ENCODE data around the gene RLBP1.

Gene RLBP1

GRCh38 chr15:89178307-89178977 lies 42.9 kb downstream of the RLBP1 start:
- no peak for DNase-seq (ENCODE audit: low spot score)

DNA sequence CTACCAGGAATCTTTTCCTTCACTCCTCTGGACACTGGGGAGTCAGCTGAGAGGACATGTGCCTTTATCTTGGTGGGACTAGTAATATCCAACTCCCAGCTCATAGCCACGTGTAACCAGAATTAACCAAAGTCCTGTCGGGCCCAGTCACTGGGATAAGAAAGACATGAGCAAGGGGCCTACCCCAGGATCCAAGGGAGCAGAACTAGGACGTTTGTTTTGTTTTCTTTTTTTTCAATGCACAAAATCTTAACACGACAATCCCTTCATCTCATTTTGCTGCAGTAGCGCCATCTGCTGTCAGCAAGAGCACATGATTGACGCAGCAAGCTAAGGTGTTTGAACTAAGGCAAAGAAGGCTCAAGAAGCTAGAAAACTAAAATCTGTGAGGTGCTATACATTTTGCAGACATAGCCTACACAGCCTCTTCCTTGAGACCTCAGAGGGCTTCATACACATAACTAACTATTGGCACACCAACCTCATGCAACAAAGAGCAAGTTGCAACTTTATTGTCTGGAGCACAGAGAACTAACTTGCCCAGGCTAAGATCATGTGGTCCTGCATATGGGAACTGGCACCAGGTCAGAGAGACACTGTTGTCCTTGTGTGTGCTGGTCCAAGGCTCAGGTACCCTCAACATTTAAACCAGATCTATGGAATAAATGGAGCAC lies 43.6 kb downstream of the RLBP1 start:
- peak; percentile 57 for DNase-seq (ENCODE audit: low spot score)

DNA sequence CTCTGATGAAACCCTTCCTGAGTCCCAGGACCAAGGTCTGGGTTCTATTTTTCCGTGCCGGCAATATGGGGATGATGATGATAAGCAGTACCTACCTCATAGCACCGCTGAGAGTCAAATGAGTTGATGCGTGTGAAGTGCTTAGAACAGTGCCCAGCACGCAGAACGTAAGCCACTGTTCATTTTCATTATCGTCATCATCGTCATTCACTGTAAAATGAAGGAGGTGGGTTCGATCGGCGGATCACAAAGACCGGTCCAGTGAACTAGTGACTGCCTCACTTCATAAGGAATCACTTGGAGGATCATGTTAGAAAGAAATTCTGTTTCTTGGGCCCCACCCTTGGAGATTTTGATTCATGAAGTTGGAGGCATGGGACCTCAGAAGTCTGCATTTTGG lies 44.3 kb downstream of the RLBP1 start:
- DNase-seq (ENCODE audit: low spot score), result no peak

DNA sequence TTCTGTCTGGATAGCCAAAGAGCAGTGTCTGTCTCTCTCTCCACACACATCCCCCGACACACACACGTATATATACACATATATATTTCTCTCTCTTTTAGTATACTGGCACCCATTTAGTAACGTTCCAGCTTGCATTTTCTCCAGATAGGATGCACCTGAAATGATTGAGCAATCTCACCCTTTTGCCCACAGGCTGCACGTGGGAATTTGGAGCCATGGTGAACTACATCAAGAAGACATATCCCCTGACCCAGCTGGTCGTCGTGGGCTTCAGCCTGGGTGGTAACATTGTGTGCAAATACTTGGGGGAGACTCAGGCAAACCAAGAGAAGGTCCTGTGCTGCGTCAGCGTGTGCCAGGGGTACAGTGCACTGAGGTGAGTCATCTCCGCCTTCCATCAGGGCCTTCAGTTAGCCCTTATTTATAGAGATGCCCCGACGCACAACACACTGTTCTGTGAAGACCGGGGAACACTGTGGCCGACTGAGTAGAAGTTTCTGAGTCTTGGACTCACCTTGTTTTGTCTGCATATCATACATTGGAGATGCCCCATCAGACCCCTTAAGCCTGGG lies 45.7 kb downstream of the RLBP1 start:
- DNase-seq (ENCODE audit: low spot score), result no peak

DNA sequence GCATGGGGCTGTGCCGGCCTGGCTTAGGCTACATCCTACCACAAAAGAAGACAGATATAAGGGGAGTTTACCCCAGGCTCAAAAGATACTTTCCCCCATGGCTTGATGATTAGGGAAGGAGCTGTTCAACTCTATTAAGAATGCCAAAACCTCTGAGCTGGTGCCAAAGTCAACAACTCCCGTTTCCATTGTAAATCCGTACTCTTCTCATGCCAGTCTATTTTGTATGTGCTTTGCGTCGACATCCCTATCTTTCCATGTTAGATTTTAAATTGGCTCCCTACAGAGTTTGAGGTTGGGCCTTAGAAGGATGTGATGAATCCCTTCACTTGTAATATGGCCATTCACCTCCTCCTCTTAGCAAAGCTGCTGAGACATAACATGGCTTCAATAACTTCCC lies 46.9 kb downstream of the RLBP1 start:
- no peak for DNase-seq (ENCODE audit: low spot score)

DNA sequence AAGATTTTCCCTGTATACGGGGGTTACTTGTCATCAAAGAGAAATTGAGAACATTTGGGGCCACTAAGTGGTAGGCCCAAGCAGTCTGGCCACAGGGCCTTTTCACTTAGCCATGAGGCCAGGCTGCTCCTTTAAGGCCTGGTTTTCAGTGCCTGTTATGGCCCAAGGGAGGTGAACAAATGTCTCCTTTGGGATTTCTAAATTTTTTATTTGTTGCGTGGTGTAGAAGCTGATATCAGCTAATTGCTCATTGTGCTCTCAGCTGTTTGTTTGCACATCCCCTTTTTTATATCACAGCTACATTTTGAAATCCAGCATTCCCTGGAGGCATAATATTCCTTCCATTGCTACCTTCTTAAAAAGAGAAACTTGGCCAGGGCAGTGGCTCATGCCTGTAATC lies 48.5 kb downstream of the RLBP1 start:
- no peak for DNase-seq (ENCODE audit: low spot score)

- DNase-seq (ENCODE audit: low spot score), result peak; percentile 72
These were observed 50.0 kb downstream of the RLBP1 start for GRCh38 chr15:89171136-89172072.

DNA sequence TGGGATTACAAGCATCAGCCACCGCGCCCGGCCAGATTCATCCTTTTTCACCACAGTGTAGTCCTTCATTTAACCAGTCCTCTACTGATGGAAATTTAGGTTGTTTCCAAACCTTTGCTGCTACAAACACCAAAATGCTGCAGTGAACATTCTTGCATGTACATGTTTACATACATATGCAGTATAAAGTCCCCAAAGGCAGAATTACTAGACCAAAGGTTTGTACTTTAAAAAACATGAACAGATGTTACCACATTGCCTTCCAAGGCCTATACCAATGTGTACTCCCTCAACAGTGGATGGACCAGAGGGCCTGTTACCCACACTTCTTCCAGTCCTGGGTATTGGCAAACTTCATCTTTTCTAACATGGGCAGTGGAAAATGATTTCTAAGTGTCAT lies 51.0 kb downstream of the RLBP1 start:
- DNase-seq (ENCODE audit: low spot score), result no peak

- DNase-seq (ENCODE audit: low spot score), result no peak
These were observed 53.0 kb downstream of the RLBP1 start for GRCh38 chr15:89168316-89168833.

GRCh38 chr15:89167267-89168176 lies 53.9 kb downstream of the RLBP1 start:
- DNase-seq (ENCODE audit: low spot score), result no peak

DNA sequence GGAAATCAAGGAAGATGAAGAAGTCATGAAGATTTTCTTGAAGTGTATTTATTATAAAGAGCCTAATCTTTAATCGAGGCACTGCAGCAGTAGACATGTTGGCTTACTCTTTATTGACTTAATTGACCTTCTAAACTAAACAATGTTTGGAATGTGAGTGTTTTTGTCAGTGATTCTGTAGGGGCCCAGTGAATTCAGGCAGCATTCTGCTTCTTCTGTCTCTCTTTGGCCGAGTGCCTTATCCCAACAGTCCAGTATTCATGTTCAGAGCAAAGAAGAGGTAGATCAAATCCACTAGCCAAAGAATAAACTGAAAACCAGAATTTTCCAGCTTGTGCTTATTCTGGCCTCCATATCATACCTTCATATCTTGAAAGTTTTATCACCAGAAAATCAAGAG lies 55.7 kb downstream of the RLBP1 start:
- no peak for DNase-seq (ENCODE audit: low spot score)

DNA sequence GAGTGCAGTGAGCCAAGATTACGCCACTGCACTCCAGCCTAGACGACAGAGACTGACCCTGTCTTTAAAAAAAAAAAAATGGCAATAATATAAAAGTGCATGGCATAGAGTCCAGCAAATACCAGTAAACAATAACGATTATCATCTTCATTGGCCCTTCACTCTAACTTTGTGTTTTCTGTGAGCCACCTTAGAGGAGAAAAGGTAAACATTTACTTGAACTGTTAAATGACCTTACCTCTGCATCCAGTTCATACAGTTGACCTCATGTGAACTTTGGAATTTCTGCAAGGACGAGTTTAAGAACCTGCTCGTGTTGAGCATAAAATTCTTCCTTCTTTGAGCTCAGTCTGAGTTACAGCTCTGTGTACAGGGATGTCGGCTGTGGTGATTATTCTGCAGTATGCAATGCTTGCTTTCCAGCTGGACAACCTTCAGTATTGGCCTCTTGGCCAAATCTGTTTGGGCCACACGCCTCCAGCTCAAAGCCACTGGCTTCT lies 56.6 kb downstream of the RLBP1 start:
- DNase-seq (ENCODE audit: low spot score), result peak; percentile 33

- no peak for DNase-seq (ENCODE audit: low spot score)
These were observed 57.9 kb downstream of the RLBP1 start for GRCh38 chr15:89163271-89164055.

GRCh38 chr15:89161666-89162065 lies 59.7 kb downstream of the RLBP1 start:
- DNase-seq (ENCODE audit: low spot score), result no peak

All from HuH-7 (cell line).